ENCODE data around the gene OAS2. TPM values are rescaled to one million over a fixed set of nuclear protein-coding genes. Genes with fewer than 3 reads are reported as not detected.

OAS2 gene
- total and polyA plus RNA-seq, 8 donors, result 8.5 to 25.1 (median 11.8) TPM; not detected in 1

GRCh38 chr12:112941528-112942335, 36.6 kb upstream of the OAS2 start:
- Histone ChIP-seq H3K36me3 (peaks cover 0 to 49% (median 31%) of the 10 kb centered on the region in 4 donors), H3K4me3 (no peak overlapping the region), H3K27me3 (no peaks in the 10 kb centered on the region), H3K27ac (no peak overlapping the region), H3K4me1 (peaks cover 8 to 23% (median 21%) of the 10 kb centered on the region in 4 donors), H3K9me3 (no peaks in the 10 kb centered on the region)
- 86 to 94% (median 92%) methylated on average over 12 to 16 of the region's 16 CpGs for WGBS, 5 donors
- intact Hi-C loops (cut with DNase I; ENCODE audit: low total_unique reads), result no loop called here
- TF ChIP-seq EP300 (IDR thresholded peaks at IDR 0.05) (no peak), POLR2AphosphoS5 (IDR thresholded peaks at IDR 0.05) (no peak), POLR2A (IDR thresholded peaks at IDR 0.05) (no peak), CTCF (IDR thresholded peaks at IDR 0.05) (no peak)
- DNase-seq, result no peak

GRCh38 chr12:112942572-112942971, 35.7 kb upstream of the OAS2 start:
- 93 to 100% (median 100%) methylated on average over 1 of the region's 1 CpG for WGBS, 5 donors
- no peak overlapping the region for H3K27ac ChIP-seq
- H3K9me3 ChIP-seq, result no peaks in the 10 kb centered on the region
- peaks cover 8 to 23% (median 21%) of the 10 kb centered on the region in 4 donors for H3K4me1 ChIP-seq
- peaks cover under 1 to 57% (median 40%) of the 10 kb centered on the region in 4 donors for H3K36me3 ChIP-seq
- no peak overlapping the region for H3K4me3 ChIP-seq
- H3K27me3 ChIP-seq, result no peaks in the 10 kb centered on the region
- intact Hi-C loops (cut with DNase I; ENCODE audit: low total_unique reads), result no loop called here
- no peak for DNase-seq
- TF ChIP-seq POLR2A (IDR thresholded peaks at IDR 0.05) (no peak), CTCF (IDR thresholded peaks at IDR 0.05) (no peak), POLR2AphosphoS5 (IDR thresholded peaks at IDR 0.05) (no peak), EP300 (IDR thresholded peaks at IDR 0.05) (no peak)

GRCh38 chr12:112944024-112944690, 34.2 kb upstream of the OAS2 start:
- H3K27ac ChIP-seq, result no peak overlapping the region
- peaks cover 7 to 16% (median 15%) of the 10 kb centered on the region in 4 donors for H3K4me1 ChIP-seq
- no peaks in the 10 kb centered on the region for H3K9me3 ChIP-seq
- WGBS, 5 donors, result 91 to 96% (median 94%) methylated on average over 15 of the region's 15 CpGs
- TF ChIP-seq CTCF (IDR thresholded peaks at IDR 0.05) (no peak), POLR2A (IDR thresholded peaks at IDR 0.05) (no peak), POLR2AphosphoS5 (IDR thresholded peaks at IDR 0.05) (no peak), EP300 (IDR thresholded peaks at IDR 0.05) (no peak)
- H3K4me3 ChIP-seq, result no peak overlapping the region
- intact Hi-C loops (cut with DNase I; ENCODE audit: low total_unique reads), result no loop called here
- no peaks in the 10 kb centered on the region for H3K27me3 ChIP-seq
- no peak for DNase-seq
- H3K36me3 ChIP-seq, result peaks cover 7 to 72% (median 56%) of the 10 kb centered on the region in 4 donors

GRCh38 chr12:112945515-112945914, 32.8 kb upstream of the OAS2 start:
- intact Hi-C loops (cut with DNase I; ENCODE audit: low total_unique reads), result no loop called here
- no peak overlapping the region for H3K27ac ChIP-seq
- 89 to 100% (median 96%) methylated on average over 3 to 4 of the region's 4 CpGs for WGBS, 5 donors
- H3K4me3 ChIP-seq, result no peak overlapping the region
- DNase-seq, result no peak
- no peaks in the 10 kb centered on the region for H3K9me3 ChIP-seq
- H3K27me3 ChIP-seq, result no peaks in the 10 kb centered on the region
- TF ChIP-seq CTCF (IDR thresholded peaks at IDR 0.05) (no peak), POLR2A (IDR thresholded peaks at IDR 0.05) (no peak), POLR2AphosphoS5 (IDR thresholded peaks at IDR 0.05) (no peak), EP300 (IDR thresholded peaks at IDR 0.05) (no peak)
- peaks cover 0 to 2% (median 1%) of the 10 kb centered on the region in 4 donors for H3K4me1 ChIP-seq
- H3K36me3 ChIP-seq, result peaks cover 8 to 85% (median 69%) of the 10 kb centered on the region in 4 donors

Measured in stomach (tissue), 9 donors.